OCI-LY1 (cell line): ENCODE measurements around the gene SEPTIN3.

ENCODE experiments used
- EZH2 ChIP-seq: fragments of 200-600 bp; sonication (generic), shearing (Covaris generic); IDR thresholded peaks from 2 replicates; pipeline ENCODE4 v1.8.0; 2017; ENCODE audit warnings: borderline replicate concordance, mixed run types, mild to moderate bottlenecking, antibody characterized with exemption, low read length, moderate library complexity, mixed read lengths
- TF ChIP-seq, protein P1 (sequence below): fragments of 200-600 bp; sonication (generic), shearing (Covaris generic); IDR thresholded peaks from 2 replicates; pipeline ENCODE4 v1.5.1; 2017; ENCODE audit warnings: mild to moderate bottlenecking, antibody characterized with exemption, low read length, moderate library complexity, mixed read lengths

DNA sequence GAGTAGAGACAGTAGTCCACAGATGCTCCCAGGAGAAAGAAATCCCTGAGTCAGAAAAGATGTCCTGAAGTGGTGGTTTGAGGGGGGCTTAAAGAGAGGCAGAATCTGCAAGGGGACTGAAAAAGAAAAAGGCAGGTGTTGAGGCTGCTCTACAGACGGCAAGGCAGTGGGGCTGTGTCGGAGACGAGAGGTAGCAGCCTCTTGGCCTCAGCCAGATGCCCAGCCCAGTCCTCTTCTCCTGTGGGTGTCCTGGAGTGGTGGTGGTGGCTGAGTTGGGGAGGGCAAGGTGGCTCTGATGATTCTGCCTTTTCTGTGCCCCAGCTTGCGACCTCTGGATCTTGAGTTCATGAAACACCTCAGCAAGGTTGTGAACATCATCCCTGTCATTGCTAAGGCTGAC lies 20.0 kb downstream of the SEPTIN3 start:
- TF ChIP-seq, protein P1, sequence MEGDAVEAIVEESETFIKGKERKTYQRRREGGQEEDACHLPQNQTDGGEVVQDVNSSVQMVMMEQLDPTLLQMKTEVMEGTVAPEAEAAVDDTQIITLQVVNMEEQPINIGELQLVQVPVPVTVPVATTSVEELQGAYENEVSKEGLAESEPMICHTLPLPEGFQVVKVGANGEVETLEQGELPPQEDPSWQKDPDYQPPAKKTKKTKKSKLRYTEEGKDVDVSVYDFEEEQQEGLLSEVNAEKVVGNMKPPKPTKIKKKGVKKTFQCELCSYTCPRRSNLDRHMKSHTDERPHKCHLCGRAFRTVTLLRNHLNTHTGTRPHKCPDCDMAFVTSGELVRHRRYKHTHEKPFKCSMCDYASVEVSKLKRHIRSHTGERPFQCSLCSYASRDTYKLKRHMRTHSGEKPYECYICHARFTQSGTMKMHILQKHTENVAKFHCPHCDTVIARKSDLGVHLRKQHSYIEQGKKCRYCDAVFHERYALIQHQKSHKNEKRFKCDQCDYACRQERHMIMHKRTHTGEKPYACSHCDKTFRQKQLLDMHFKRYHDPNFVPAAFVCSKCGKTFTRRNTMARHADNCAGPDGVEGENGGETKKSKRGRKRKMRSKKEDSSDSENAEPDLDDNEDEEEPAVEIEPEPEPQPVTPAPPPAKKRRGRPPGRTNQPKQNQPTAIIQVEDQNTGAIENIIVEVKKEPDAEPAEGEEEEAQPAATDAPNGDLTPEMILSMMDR, result no peak
- no peak for TF ChIP-seq EZH2
